GM21381 (cell line): ENCODE results near the gene PRDM2.

Source experiments
- ATAC-seq: cut with Tn5 transposase; IDR thresholded peaks from one replicate; pipeline ENCODE4 v1.9.1; 2021; ENCODE audit warnings: mild to moderate bottlenecking, moderate library complexity; ENCODE audit not compliant: unreplicated experiment

Gene PRDM2

DNA sequence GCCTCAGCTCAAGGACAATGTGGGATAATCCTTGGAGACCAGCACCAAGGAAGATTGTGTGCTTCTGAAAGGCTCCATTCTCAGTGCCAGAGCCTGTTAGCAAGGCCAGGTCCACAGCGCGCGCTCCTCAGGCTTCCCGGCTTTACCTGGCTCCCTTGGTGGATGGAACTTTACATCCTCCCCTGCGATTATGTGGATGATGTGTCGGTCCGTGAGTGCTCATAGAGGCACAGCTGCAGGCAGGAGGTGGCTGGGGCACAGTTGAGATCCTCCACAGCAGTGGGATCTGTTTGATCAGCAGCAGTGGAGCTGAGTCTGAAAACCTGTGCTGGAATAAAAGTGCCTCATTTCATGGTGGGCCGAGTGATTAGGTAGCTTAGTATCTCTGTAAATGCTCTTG lies 62.7 kb downstream of the PRDM2 start:
- ATAC-seq, result no peak

DNA sequence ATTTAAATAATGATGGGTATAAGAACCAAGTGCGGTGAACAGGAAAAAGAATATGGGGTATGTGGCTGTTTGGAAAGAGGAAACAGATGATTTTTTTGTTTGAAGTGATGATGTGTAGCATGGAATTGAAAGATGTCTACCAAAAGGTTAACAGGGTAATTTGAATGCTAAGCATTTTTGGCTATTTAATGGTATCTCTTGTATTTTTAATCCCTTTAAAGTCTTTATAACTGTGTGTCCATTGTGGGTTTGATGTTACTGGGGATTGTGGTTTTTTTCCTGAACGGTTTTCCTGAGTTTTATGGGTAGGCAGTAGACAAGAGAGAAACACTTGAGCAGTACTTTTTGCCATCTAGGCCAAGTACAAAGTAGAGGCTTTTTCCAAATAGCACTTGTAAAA lies 63.2 kb downstream of the PRDM2 start:
- no peak for ATAC-seq

DNA sequence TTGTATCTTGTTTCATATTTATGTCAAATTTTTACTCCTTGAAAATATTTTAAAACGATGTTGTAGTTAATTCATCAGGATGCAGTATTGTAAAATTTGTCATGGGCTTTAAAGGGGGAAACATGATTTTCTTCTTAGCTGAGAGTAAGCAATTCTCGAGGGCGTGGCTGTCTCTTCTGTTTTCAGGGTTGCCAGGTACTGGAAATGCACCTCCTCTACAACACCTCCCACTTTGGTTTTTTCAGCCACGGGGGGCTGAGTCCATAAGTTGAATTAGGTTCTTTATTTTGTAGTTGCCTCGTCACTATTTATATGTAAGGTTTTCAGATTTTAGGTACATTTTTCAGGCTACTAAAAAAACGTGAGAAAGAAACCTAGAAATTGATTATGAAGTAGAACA lies 64.0 kb downstream of the PRDM2 start:
- ATAC-seq, result no peak

DNA sequence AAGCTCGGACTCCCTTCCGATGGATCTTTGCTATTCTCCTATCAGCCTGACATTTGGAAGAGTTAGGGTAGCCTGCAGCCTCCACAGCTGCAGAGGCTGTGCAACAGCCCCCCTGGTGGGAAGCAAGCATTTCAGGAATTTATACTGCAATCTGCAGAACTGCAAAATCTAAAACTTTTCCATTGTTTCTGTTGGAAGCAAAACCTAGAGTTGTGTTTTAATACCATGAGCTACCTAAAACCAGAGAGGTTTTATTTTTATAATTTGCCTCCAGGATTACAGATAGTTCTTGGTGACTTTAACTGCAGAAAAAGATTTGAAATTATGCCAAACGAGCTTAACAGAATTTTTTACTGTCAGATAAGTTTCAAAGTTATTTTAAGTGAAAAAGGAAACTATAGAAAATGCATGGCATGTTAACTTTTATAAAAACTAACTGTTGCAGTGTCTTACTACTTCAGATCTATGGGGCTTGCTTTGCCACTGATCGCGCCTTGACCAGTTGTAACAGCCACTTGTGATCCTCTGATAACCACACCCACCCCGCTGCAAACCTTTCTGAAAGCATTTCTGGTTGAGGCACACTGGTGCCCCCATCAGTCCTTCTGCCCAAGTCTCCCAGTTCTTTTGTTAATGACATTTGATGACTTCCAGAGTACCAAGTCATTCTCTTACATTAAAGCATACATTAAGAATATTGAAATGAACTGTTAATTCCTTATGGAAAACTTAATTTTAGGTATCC lies 64.8 kb downstream of the PRDM2 start:
- no peak for ATAC-seq

DNA sequence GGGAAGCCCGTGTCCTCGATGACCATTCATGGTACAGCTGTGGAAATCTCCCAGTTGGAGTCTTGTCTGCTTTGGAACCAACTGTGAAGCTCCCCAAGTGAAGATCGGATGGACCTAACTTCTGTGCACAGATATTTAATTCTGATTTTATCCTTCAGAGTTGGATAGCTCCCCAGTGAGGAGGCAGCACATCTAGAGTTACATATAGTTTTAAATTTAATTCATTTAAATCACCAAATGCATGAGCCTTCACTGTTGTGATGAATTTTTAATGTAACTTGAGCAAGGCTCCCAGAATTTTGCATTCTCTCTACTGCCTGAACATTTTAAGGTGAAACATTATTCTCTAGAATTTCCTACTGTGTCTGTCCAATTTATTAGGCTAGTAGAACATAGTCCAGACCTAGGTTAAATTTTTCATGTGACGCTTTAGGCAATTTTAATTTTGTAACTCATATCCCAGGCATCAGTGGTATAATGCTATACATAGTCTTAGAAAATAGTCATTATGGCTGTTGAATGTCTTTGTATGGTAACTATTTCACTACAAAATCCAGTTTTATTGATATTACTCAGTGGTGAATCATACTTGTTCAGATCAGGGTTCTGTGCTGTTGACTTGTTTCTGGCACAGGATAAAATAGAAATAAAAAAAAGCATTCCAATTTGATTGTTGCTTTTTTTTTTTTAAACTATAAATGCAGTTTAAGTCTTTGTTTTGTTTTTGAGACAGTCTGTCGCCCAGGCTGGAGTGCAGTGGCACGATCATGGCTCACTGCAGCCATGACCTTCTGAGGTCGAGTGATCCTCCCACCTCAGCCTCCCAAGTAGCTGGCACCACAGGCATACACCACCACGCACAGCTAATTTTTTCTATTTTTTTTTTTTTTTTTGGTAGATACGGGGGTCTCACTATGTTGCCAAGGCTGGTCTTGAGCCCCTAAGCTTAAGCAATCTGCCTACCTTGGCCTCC lies 66.9 kb downstream of the PRDM2 start:
- no peak for ATAC-seq

DNA sequence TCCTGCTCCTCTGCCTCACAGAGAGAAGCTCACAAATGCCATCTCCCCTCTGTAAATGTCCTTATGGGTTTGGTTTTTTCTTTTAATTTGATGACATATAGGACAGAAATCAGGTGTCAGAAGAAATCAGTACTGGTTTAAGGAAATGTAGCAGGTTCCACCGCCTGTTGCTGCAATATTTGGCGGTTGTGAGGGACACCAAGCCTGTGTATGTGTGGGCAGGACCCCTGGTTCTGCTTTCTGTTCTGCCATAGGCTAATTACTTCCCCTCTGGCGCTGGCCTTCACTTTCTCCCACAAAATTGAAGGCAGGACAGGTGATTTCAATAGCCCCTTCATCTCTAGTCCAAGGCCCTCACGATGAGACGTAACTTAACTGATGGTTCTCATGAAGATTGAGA lies 69.2 kb downstream of the PRDM2 start:
- no peak for ATAC-seq

DNA sequence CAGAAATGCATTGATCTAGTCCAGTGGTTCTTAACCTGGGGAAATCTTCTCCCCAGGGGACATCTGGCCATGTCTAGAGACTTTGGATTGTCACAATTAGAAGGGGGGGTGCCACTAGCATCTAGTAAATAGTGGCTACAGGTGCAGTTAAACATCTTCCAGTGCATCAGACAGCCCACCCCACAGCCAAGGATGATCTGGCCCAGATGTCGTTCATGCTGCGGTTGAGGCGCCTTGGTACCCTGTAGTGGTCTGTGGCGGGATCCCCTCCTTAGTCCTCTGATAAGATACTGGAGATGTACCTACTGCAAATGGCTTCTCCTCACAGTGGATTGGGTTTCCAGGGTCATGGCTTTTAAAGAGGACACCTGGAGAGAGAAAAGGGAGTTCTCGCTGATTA lies 69.8 kb downstream of the PRDM2 start:
- ATAC-seq, result no peak

DNA sequence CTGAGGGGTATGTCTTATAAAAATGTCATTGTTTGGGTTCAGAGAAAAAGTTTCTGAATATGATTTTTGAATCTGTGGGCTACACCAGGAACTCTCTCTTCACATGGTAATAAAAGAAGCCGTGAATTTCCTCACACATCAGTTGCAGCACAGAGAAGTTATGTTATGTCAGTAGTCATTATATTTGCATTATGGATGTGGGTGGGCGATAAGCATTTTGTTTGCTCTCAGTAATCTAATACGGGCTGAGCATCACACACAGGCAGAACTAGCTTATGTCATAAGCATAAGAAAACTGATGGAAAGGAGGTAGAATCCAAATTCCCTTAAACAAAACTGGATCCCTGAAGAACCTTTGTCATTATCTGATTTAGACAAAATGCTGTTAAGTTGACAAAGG lies 70.8 kb downstream of the PRDM2 start:
- ATAC-seq, result no peak

DNA sequence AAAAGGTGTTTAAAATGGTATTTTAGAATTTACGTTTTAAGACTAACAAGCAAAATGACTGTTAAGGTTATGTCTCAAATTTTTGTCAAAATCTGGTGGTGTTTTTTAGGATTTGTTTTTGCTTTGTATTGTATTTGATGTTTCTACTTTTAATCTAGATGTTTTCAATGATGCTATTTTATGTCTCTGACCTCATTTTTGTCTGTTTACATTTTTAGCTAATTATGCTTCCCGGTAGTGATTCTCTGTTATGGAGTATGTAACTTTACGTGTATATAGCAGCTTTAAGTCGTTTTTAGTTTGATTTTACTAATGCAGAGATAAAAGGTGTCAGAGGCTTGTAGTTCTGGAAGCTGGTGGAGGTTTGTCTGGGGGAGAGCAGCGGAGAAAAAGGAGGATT lies 71.8 kb downstream of the PRDM2 start:
- ATAC-seq, result no peak

DNA sequence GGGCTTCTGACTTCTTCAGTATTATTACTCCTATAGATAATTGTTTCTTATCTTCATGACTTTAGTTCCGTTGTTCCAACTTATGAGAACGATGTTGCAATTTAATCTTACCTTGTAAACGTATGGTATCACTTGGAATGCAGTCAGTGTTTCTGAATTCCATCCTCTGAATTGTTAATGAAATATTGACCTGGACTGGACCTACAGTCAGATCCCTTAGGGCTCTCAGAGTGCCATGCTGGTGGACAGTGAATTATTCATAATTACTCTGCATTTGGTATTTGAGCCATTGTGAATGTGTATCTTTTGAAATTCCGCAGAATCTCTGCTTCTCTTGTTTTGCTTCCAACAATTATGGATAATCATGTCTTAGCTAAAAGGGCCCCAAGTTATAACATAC lies 72.3 kb downstream of the PRDM2 start:
- no peak for ATAC-seq

DNA sequence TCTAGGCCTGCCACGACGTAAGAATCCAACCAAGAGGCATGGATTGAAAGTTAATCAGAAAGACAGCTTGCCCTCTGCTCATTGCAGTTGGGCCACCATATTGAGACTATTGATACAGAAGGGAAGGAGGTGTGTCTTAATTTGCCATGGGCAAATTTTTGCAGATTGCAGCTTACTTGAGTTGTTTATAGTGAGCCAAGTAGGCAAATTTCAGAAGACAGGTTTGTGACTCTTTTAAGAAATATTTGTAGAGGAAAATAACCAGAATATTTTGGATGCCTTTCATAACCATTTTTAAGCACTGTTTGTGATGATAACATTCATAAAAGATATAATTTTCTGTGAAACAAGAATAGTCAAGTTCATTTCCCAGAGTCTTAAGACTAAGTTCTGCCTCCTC lies 74.1 kb downstream of the PRDM2 start:
- no peak for ATAC-seq

DNA sequence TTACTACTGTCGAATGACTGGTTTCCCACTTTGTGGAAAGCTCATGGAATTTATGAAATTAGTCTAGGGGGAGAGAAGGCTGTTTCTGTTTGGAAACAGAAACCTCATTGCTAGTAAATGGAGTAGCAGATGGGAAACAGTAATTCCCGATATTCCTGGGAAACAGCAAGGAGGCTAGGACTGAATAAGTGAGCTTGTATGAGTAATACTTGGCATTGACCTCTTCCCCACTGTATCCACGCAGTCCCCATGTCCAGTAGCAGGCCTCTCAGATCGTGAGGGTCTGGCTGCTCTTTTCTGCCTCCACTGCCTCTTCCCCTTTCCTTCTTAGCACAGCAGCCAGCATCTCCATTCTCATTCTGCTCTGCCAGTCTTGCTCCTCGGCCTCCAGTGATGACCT lies 75.5 kb downstream of the PRDM2 start:
- ATAC-seq, result no peak

DNA sequence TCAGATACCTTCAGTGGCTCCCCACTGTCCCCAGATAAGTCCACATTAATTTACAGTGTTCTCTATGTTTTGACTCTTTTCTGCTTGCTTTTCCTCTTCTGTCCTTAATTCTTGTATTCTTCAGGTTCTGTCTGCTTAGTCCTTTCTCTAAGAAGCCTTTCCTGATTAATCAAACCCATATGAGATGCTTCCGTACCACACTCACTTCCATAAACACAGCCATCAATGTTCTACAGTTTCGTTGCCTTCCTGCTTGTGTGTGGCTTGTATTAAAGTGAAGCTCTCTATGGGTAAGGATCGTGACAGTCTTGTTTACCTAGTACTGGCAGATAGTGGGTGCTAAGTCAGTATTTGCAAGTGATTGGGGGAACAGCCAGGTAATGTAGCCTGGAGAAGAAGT lies 75.9 kb downstream of the PRDM2 start:
- ATAC-seq, result no peak

DNA sequence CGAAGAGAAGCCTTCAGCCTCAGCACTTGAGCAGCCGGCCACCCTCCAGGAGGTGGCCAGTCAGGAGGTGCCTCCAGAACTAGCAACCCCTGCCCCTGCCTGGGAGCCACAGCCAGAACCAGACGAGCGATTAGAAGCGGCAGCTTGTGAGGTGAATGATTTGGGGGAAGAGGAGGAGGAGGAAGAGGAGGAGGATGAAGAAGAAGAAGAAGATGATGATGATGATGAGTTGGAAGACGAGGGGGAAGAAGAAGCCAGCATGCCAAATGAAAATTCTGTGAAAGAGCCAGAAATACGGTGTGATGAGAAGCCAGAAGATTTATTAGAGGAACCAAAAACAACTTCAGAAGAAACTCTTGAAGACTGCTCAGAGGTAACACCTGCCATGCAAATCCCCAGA lies 78.4 kb downstream of the PRDM2 start:
- ATAC-seq, result no peak

DNA sequence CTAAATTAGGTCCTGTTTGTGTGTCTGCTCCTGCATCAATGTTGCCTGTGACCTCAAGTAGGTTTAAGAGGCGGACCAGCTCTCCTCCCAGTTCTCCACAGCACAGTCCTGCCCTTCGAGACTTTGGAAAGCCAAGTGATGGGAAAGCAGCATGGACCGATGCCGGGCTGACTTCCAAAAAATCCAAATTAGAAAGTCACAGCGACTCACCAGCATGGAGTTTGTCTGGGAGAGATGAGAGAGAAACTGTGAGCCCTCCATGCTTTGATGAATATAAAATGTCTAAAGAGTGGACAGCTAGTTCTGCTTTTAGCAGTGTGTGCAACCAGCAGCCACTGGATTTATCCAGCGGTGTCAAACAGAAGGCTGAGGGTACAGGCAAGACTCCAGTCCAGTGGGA lies 79.9 kb downstream of the PRDM2 start:
- ATAC-seq, result no peak

DNA sequence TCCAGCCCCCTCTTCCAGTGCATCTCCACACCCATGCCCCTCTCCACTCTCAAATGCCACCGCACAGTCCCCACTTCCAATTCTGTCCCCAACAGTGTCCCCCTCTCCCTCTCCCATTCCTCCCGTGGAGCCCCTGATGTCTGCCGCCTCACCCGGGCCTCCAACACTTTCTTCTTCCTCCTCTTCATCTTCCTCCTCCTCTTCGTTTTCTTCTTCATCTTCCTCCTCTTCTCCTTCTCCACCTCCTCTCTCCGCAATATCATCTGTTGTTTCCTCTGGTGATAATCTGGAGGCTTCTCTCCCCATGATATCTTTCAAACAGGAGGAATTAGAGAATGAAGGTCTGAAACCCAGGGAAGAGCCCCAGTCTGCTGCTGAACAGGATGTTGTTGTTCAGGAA lies 80.8 kb downstream of the PRDM2 start:
- ATAC-seq, result no peak

DNA sequence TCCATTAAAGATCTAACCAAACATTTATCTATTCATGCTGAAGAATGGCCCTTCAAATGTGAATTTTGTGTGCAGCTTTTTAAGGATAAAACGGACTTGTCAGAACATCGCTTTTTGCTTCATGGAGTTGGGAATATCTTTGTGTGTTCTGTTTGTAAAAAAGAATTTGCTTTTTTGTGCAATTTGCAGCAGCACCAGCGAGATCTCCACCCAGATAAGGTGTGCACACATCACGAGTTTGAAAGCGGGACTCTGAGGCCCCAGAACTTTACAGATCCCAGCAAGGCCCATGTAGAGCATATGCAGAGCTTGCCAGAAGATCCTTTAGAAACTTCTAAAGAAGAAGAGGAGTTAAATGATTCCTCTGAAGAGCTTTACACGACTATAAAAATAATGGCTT lies 81.2 kb downstream of the PRDM2 start:
- no peak for ATAC-seq

DNA sequence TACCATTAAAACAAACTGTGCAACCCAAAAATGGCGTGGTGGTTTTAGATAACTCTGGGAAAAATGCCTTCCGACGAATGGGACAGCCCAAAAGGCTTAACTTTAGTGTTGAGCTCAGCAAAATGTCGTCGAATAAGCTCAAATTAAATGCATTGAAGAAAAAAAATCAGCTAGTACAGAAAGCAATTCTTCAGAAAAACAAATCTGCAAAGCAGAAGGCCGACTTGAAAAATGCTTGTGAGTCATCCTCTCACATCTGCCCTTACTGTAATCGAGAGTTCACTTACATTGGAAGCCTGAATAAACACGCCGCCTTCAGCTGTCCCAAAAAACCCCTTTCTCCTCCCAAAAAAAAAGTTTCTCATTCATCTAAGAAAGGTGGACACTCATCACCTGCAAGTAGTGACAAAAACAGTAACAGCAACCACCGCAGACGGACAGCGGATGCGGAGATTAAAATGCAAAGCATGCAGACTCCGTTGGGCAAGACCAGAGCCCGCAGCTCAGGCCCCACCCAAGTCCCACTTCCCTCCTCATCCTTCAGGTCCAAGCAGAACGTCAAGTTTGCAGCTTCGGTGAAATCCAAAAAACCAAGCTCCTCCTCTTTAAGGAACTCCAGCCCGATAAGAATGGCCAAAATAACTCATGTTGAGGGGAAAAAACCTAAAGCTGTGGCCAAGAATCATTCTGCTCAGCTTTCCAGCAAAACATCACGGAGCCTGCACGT lies 82.1 kb downstream of the PRDM2 start:
- ATAC-seq, result no peak

DNA sequence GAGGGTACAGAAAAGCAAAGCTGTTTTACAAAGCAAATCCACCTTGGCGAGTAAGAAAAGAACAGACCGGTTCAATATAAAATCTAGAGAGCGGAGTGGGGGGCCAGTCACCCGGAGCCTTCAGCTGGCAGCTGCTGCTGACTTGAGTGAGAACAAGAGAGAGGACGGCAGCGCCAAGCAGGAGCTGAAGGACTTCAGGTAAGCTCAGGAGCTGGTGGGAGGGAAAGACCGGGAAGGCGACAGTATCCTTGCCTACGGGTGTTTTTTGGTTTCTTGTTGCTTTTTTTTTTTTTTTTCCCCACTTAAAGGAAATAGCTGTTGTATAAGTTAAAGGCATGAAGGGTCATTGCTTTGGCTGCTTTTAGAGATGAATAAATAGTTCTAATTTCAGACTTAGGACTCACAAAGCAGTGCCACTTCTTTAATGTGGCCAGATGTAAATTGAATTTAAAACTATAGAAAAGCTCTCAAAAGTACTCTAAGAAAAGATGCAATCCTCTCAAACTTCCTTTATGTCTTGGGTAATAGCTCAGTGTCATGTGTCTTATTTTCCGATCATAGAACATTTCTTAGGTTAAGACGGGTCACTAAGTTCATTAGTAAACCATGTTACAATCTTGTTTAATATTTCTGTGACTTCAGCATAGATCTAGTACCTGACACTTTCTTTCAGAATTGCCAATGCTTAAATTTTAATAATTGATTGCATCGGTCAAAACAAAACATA lies 82.8 kb downstream of the PRDM2 start:
- ATAC-seq, result no peak

DNA sequence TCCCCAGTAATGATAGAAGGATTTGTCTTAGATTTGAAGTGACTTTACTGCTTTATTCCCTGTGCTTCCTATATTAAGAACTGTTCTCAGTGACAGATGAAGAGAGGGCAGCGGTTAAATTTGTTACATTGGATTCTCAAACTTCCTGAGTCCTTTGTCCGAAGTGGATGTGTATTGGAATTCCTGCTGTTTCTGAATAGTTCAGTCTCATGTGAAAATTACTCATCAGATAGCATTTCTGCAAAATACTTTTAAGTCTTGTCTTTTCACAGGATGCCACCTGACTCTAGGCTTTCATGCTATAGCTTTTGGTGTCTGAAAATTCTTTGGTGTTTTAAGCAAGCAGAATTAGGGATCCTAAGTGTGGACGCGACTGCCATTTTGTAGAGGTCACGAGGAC lies 83.6 kb downstream of the PRDM2 start:
- no peak for ATAC-seq

DNA sequence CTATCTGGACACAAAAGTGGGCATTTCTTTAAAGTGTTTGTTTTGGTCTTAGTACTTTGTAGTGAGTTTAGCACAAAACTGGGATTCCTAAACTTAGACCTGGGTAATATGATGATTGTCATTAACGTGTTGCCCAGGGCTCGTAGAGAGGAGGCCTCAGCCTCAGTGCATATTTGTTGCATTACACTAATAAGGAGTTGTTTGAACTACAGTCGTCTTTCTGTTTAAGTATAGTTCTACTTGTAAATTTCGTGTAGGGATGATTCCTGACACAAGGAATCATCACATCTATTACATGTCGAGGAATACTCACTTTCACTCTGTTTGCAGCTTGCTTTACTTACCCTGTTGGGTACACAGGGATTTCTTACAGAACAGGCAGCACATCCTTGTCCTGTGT lies 85.0 kb downstream of the PRDM2 start:
- no peak for ATAC-seq
